OCI-LY7 (cell line): ENCODE data around the gene SH3PXD2A. TPM values are rescaled to one million over a fixed set of nuclear protein-coding genes. Genes with fewer than 3 reads are reported as not detected.

Experiments used
- BruUV-seq: library from RNA; stranded (reverse); fragments of 400-500 nt; replicated peaks from 2 replicates; lab custom pipeline; 2021; lab: Mats Ljungman, UMichigan
- CTCF ChIA-PET: fragments of 300-600 bp; sonication (Branson Sonifier 250); formaldehyde crosslinking; loops from one replicate; lab custom pipeline; 2022; ENCODE audit warnings: antibody characterized with exemption; ENCODE audit not compliant: unreplicated experiment; lab: Charles Lee
- POLR2A ChIA-PET: fragments of 300-600 bp; sonication (Branson Sonifier 250); formaldehyde crosslinking; loops from one replicate; lab custom pipeline; 2022; ENCODE audit warnings: antibody characterized with exemption; lab: Charles Lee
- DNase-seq: peaks from one replicate; pipeline ENCODE4 v3.0.0-alpha.2; 2015; ENCODE audit warnings: low spot score
- H2AFZ ChIP-seq: fragments of 200-600 bp; sonication (generic), shearing (Covaris generic); 2 replicates; pipeline ENCODE4 v1.6.1; 2014; ENCODE audit warnings: mild to moderate bottlenecking, antibody characterized with exemption, low read length, moderate library complexity
- H3K27ac ChIP-seq: fragments of 200-600 bp; sonication (generic); 2 replicates; pipeline ENCODE4 v1.5.1; 2014; ENCODE audit warnings: mixed run types, low read depth, mild to moderate bottlenecking, moderate library complexity, low read length, inconsistent platforms; ENCODE audit not compliant: poor library complexity, severe bottlenecking
- H3K36me3 ChIP-seq: fragments of 200-600 bp; sonication (generic); 2 replicates; pipeline ENCODE4 v1.6.1; 2014; ENCODE audit warnings: mild to moderate bottlenecking, antibody characterized with exemption, low read length, moderate library complexity, mixed read lengths; ENCODE audit not compliant: insufficient read depth
- H3K4me1 ChIP-seq: fragments of 200-600 bp; sonication (generic); 2 replicates; pipeline ENCODE4 v1.5.1; 2014; ENCODE audit warnings: mild to moderate bottlenecking, low read length; ENCODE audit not compliant: insufficient read depth, poor library complexity, severe bottlenecking
- H3K4me2 ChIP-seq: fragments of 200-600 bp; sonication (generic); 2 replicates; pipeline ENCODE4 v1.6.1; 2014; ENCODE audit warnings: mild to moderate bottlenecking, low read length
- H3K4me3 ChIP-seq: fragments of 200-600 bp; sonication (generic); 2 replicates; pipeline ENCODE4 v1.5.1; 2014; ENCODE audit warnings: mild to moderate bottlenecking, low read depth, low read length; ENCODE audit not compliant: poor library complexity, severe bottlenecking
- H3K79me2 ChIP-seq: fragments of 200-600 bp; sonication (generic); 2 replicates; pipeline ENCODE4 v1.6.1; 2016; ENCODE audit warnings: low read depth, mild to moderate bottlenecking, low read length, moderate library complexity, mixed read lengths; ENCODE audit not compliant: insufficient read depth
- H3K9me2 ChIP-seq: fragments of 200-600 bp; sonication (generic); 2 replicates; pipeline ENCODE4 v1.6.1; 2016; ENCODE audit warnings: mild to moderate bottlenecking, low read length, mixed read lengths; ENCODE audit not compliant: insufficient read depth
- H3K9me3 ChIP-seq: fragments of 200-600 bp; sonication (generic); 2 replicates; pipeline ENCODE4 v1.6.1; 2014; ENCODE audit warnings: mild to moderate bottlenecking, mixed run types, low read length, mixed read lengths
- H4K20me1 ChIP-seq: fragments of 200-600 bp; sonication (generic); 2 replicates; pipeline ENCODE4 v1.6.1; 2014; ENCODE audit warnings: mild to moderate bottlenecking, antibody characterized with exemption, low read length, moderate library complexity, mixed read lengths; ENCODE audit not compliant: insufficient read depth
- CTCF ChIP-seq: fragments of 200-600 bp; sonication (generic); conservative IDR thresholded peaks from 2 replicates; pipeline ENCODE4 v1.5.1; 2014; ENCODE audit warnings: mild to moderate bottlenecking, antibody characterized with exemption, low read length, moderate library complexity, mixed read lengths
- EZH2phosphoT487 ChIP-seq: fragments of 200-600 bp; sonication (generic); IDR thresholded peaks from 2 replicates; pipeline ENCODE4 v1.6.1; 2018; ENCODE audit warnings: low read depth, borderline replicate concordance, mild to moderate bottlenecking, mixed run types, antibody characterized with exemption, low read length, moderate library complexity, mixed read lengths
- intact Hi-C: fragments of 100-400 bp; cut with micrococcal nuclease; formaldehyde crosslinking; loops from one replicate; pipeline ENCODE4 v1.10.0; 2022; ENCODE audit not compliant: unreplicated experiment
- total RNA-seq, 2 experiments: library from RNA; depleted of rRNA in 1 of 2; stranded (reverse); fragments of >200 nt in 1 of 2; shearing (Covaris generic) in 1 of 2; gene quantifications; 2 replicates each; pipeline ENCODE4 v1.2.3, GENCODE V29; 2014 to 2022

Gene SH3PXD2A
- total RNA-seq, 2 experiments from 2014 or later = 0.85 to 5.9 TPM

- peak overlapping the region; percentile 87 for H2AFZ ChIP-seq
- H3K4me2 ChIP-seq = peak overlapping the region; percentile 72
- H3K36me3 ChIP-seq = no peaks in the 10 kb centered on the region
- intact Hi-C loops = loop anchor here (5.0 kb wide), 1 partner anchor 60 kb away; no protein-coding TSS in a partner anchor
- peak overlapping the region; percentile 58 for H3K4me3 ChIP-seq
- TF ChIP-seq CTCF (no peak), EZH2phosphoT487 (no peak)
- peaks cover 33% of the 10 kb centered on the region for H3K4me1 ChIP-seq
- no peaks in the 10 kb centered on the region for H3K9me3 ChIP-seq
- H3K27ac ChIP-seq = peak overlapping the region; percentile 1
- POLR2A ChIA-PET = interaction anchor here (1.0 kb wide), 1 partner anchor 17 kb away, joined by 4 read pairs; no protein-coding TSS in a partner anchor
- no TSS peak for BruUV-seq
- CTCF ChIA-PET = no interaction called here
- H3K79me2 ChIP-seq = no peaks in the 10 kb centered on the region
- H4K20me1 ChIP-seq = no peaks in the 10 kb centered on the region
- DNase-seq = peak; percentile 78
- no peaks in the 10 kb centered on the region for H3K9me2 ChIP-seq
These were observed 83.1 kb downstream of the SH3PXD2A start for GRCh38 chr10:103772096-103772845.

- TF ChIP-seq CTCF = no peak
- no peak for TF ChIP-seq EZH2phosphoT487
- H3K4me3 ChIP-seq = no peak overlapping the region
- peaks cover 37% of the 10 kb centered on the region for H3K4me1 ChIP-seq
- H3K4me2 ChIP-seq = no peak overlapping the region
- H3K36me3 ChIP-seq = no peaks in the 10 kb centered on the region
- H4K20me1 ChIP-seq = no peaks in the 10 kb centered on the region
- no peak overlapping the region for H2AFZ ChIP-seq
- ChIA-PET POLR2A (no interaction called here), CTCF (interaction anchor here (0.6 kb wide), 1 partner anchor 503 kb away, joined by 4 read pairs; no protein-coding TSS in a partner anchor)
- no peak for DNase-seq
- no peaks in the 10 kb centered on the region for H3K9me2 ChIP-seq
- H3K27ac ChIP-seq = no peak overlapping the region
- intact Hi-C loops = loop anchor here (5.0 kb wide), 1 partner anchor 58 kb away; no protein-coding TSS in a partner anchor
- H3K9me3 ChIP-seq = no peaks in the 10 kb centered on the region
- no peaks in the 10 kb centered on the region for H3K79me2 ChIP-seq
- no TSS peak for BruUV-seq
These were observed 85.2 kb downstream of the SH3PXD2A start for GRCh38 chr10:103770139-103770538.

- POLR2A ChIA-PET = interaction anchor here (0.6 to 0.7 kb wide), 4 partner anchors 20 to 1316 kb away, joined by 3 to 7 read pairs (median 3); no protein-coding TSS in a partner anchor
- Histone ChIP-seq H3K4me3 (no peak overlapping the region), H3K9me3 (no peaks in the 10 kb centered on the region), H3K27ac (no peak overlapping the region), H3K9me2 (no peaks in the 10 kb centered on the region), H3K4me2 (peak overlapping the region; percentile 25), H4K20me1 (no peaks in the 10 kb centered on the region), H3K4me1 (peaks cover 46% of the 10 kb centered on the region), H3K36me3 (no peaks in the 10 kb centered on the region), H2AFZ (peak overlapping the region; percentile 41; the same call in 1 of the 2 replicates), H3K79me2 (no peaks in the 10 kb centered on the region)
- intact Hi-C loops = no loop called here
- CTCF ChIA-PET = no interaction called here
- no TSS peak for BruUV-seq
- peak; percentile 45 for DNase-seq
- TF ChIP-seq CTCF (no peak), EZH2phosphoT487 (no peak)
These were observed 86.2 kb downstream of the SH3PXD2A start for GRCh38 chr10:103769176-103769575.
